GM21390 (cell line): ENCODE measurements around the gene EPOP.
"Not testable (repeated sequence)": the region's sequence is repeated elsewhere in the genome, so short reads cannot be mapped to it uniquely, and the experiment has no call there.

ENCODE experiments used
- ATAC-seq: cut with Tn5 transposase; IDR thresholded peaks from one replicate; pipeline ENCODE4 v1.9.1; 2021; ENCODE audit not compliant: unreplicated experiment

EPOP gene

GRCh38 chr17:38654411-38655398 is 20.1 kb downstream of the EPOP start:
- ATAC-seq = no peak

GRCh38 chr17:38653679-38654078 is 21.1 kb downstream of the EPOP start:
- ATAC-seq = no peak

GRCh38 chr17:38653230-38653629 is 21.5 kb downstream of the EPOP start:
- no peak for ATAC-seq

GRCh38 chr17:38650653-38651173 is 24.0 kb downstream of the EPOP start:
- ATAC-seq = not testable (repeated sequence)

- no peak for ATAC-seq
These were observed 36.8 kb downstream of the EPOP start for GRCh38 chr17:38637951-38638350.

- ATAC-seq = no peak
These were observed 38.7 kb downstream of the EPOP start for GRCh38 chr17:38636054-38636453.

GRCh38 chr17:38632334-38632733 is 42.4 kb downstream of the EPOP start:
- ATAC-seq = no peak

- ATAC-seq = no peak
These were observed 46.3 kb downstream of the EPOP start for GRCh38 chr17:38628441-38628840.

GRCh38 chr17:38627957-38628356 is 46.8 kb downstream of the EPOP start:
- ATAC-seq = no peak

GRCh38 chr17:38626606-38627226 is 48.0 kb downstream of the EPOP start:
- not testable (repeated sequence) for ATAC-seq

- no peak for ATAC-seq
These were observed 49.3 kb downstream of the EPOP start for GRCh38 chr17:38625482-38625881.

- peak; percentile 53 for ATAC-seq
These were observed 49.9 kb downstream of the EPOP start for GRCh38 chr17:38624782-38625355.
